HTR-8/SVneo (cell line): ENCODE data around the gene MFAP4.

Experiments
- DNase-seq: peaks from one replicate; pipeline ENCODE4 v3.0.0; 2011; ENCODE audit warnings: low spot score, mixed read lengths; ENCODE audit not compliant: insufficient read length
- FAIRE-seq: peaks from 2 replicates; lab custom pipeline; 2011; peaks lifted over from hg19 to GRCh38; lab: Jason Lieb, UNC

The MFAP4 gene

GRCh38 chr17:19372866-19373504 is 14.0 kb downstream of the MFAP4 start:
- FAIRE-seq, result peak; percentile 33
- DNase-seq, result no peak

- no peak for FAIRE-seq
- no peak for DNase-seq
Observed at GRCh38 chr17:19372439-19372838, 14.6 kb downstream of the MFAP4 start.

- no peak for FAIRE-seq
Observed at GRCh38 chr17:19372011-19372370, 15.0 kb downstream of the MFAP4 start.

GRCh38 chr17:19371259-19372010 is 15.6 kb downstream of the MFAP4 start:
- FAIRE-seq (peak; percentile 79), DNase-seq (no peak)

More at GRCh38 chr17:19372011-19372370, 15.0 kb downstream of the MFAP4 start:
- DNase-seq, result no peak

- no peak for DNase-seq
- FAIRE-seq, result peak; percentile 33
Observed at GRCh38 chr17:19370493-19370960, 16.5 kb downstream of the MFAP4 start.

- DNase-seq, result no peak
- FAIRE-seq, result peak; percentile 33
Observed at GRCh38 chr17:19369846-19370492, 17.0 kb downstream of the MFAP4 start.

GRCh38 chr17:19369107-19369778 is 17.7 kb downstream of the MFAP4 start:
- no peak for DNase-seq
- FAIRE-seq, result peak; percentile 46

GRCh38 chr17:19368229-19368628 is 18.8 kb downstream of the MFAP4 start:
- DNase-seq (no peak), FAIRE-seq (no peak)

GRCh38 chr17:19366637-19366972 is 20.4 kb downstream of the MFAP4 start:
- DNase-seq, result no peak
- FAIRE-seq, result peak; percentile 40

GRCh38 chr17:19365833-19366636 is 21.0 kb downstream of the MFAP4 start:
- DNase-seq (no peak), FAIRE-seq (no peak)

- no peak for FAIRE-seq
- no peak for DNase-seq
Observed at GRCh38 chr17:19365499-19365817, 21.5 kb downstream of the MFAP4 start.

- FAIRE-seq (peak; percentile 84), DNase-seq (no peak)
Observed at GRCh38 chr17:19364699-19365498, 22.1 kb downstream of the MFAP4 start.

- no peak for DNase-seq
- peak; percentile 28 for FAIRE-seq
Observed at GRCh38 chr17:19363460-19364035, 23.4 kb downstream of the MFAP4 start.

- FAIRE-seq, result no peak
- DNase-seq, result no peak
Observed at GRCh38 chr17:19363114-19363438, 23.9 kb downstream of the MFAP4 start.

GRCh38 chr17:19362277-19363113 is 24.5 kb downstream of the MFAP4 start, which contains the start of gene B9D1:
Gene B9D1 (minus strand): TSS chr17:19362723. CDS start chr17:19362569, 154 bp downstream.
- peak; percentile 100 for FAIRE-seq
- DNase-seq, result peak; percentile 99

GRCh38 chr17:19361944-19362276 is 25.1 kb downstream of the MFAP4 start:
- no peak for DNase-seq
- FAIRE-seq, result no peak

- no peak for FAIRE-seq
Observed at GRCh38 chr17:19361326-19361725, 25.7 kb downstream of the MFAP4 start.

GRCh38 chr17:19360772-19361171 is 26.2 kb downstream of the MFAP4 start:
- DNase-seq (no peak), FAIRE-seq (peak; percentile 69)

More at GRCh38 chr17:19361326-19361725, 25.7 kb downstream of the MFAP4 start:
- DNase-seq, result no peak
